ENCODE measurements around the gene ERCC6L2. TPM values are rescaled to one million over a fixed set of nuclear protein-coding genes. Genes with fewer than 3 reads are reported as not detected.

The ERCC6L2 gene
- total and polyA plus RNA-seq, 2 experiments from 2014 or later, result 33.5 to 80.6 TPM

- Mint-ChIP-seq H3K4me1 (peaks cover 15% of the 10 kb centered on the region; the same call in 2 of the 3 replicates), H3K36me3 (ENCODE audit: low read depth) (peaks cover 8% of the 10 kb centered on the region; the same call in 1 of the 3 replicates), H3K27ac (peak overlapping the region; percentile 99), H3K4me3 (no peak overlapping the region), H3K27me3 (ENCODE audit: insufficient read depth, low read depth, poor library complexity) (peaks cover 7% of the 10 kb centered on the region), H3K9me3 (no peaks in the 10 kb centered on the region)
- ATAC-seq, result no peak
- H3K36me3 ChIP-seq (ENCODE audit: insufficient read depth), result no peaks in the 10 kb centered on the region
- no peaks in the 10 kb centered on the region for H3K9me2 ChIP-seq (ENCODE audit: insufficient read depth)
- H3K79me2 ChIP-seq (replicated peaks; ENCODE audit: insufficient read depth), result peaks cover 19% of the 10 kb centered on the region
- TF ChIP-seq CREB1 (CRISPR knock-in tag; IDR thresholded peaks at IDR 0.05; ENCODE audit: low read depth), result no peak
- no peak for TF ChIP-seq STAT1 (IDR thresholded peaks at IDR 0.05; ENCODE audit: unreplicated experiment)
- no peak for TF ChIP-seq ZNF114 (CRISPR knock-in tag; IDR thresholded peaks at IDR 0.05)
- no peak for TF ChIP-seq POLR2AphosphoS5 (IDR thresholded peaks at IDR 0.05; ENCODE audit: low read depth)
- TF ChIP-seq JUNB (IDR thresholded peaks at IDR 0.05; ENCODE audit: unreplicated experiment), result no peak
- TF ChIP-seq ZNF462 (CRISPR knock-in tag; IDR thresholded peaks at IDR 0.05), result no peak
- TF ChIP-seq NANOG (IDR thresholded peaks at IDR 0.05; ENCODE audit: borderline replicate concordance), result no peak
- TF ChIP-seq, protein P1, sequence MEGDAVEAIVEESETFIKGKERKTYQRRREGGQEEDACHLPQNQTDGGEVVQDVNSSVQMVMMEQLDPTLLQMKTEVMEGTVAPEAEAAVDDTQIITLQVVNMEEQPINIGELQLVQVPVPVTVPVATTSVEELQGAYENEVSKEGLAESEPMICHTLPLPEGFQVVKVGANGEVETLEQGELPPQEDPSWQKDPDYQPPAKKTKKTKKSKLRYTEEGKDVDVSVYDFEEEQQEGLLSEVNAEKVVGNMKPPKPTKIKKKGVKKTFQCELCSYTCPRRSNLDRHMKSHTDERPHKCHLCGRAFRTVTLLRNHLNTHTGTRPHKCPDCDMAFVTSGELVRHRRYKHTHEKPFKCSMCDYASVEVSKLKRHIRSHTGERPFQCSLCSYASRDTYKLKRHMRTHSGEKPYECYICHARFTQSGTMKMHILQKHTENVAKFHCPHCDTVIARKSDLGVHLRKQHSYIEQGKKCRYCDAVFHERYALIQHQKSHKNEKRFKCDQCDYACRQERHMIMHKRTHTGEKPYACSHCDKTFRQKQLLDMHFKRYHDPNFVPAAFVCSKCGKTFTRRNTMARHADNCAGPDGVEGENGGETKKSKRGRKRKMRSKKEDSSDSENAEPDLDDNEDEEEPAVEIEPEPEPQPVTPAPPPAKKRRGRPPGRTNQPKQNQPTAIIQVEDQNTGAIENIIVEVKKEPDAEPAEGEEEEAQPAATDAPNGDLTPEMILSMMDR (conservative IDR thresholded peaks at IDR 0.05; ENCODE audit: low read depth in 2 of 2), result no peak
- TF ChIP-seq EZH2phosphoT487 (IDR thresholded peaks at IDR 0.05; ENCODE audit: unreplicated experiment), result no peak
- TF ChIP-seq, protein P2, sequence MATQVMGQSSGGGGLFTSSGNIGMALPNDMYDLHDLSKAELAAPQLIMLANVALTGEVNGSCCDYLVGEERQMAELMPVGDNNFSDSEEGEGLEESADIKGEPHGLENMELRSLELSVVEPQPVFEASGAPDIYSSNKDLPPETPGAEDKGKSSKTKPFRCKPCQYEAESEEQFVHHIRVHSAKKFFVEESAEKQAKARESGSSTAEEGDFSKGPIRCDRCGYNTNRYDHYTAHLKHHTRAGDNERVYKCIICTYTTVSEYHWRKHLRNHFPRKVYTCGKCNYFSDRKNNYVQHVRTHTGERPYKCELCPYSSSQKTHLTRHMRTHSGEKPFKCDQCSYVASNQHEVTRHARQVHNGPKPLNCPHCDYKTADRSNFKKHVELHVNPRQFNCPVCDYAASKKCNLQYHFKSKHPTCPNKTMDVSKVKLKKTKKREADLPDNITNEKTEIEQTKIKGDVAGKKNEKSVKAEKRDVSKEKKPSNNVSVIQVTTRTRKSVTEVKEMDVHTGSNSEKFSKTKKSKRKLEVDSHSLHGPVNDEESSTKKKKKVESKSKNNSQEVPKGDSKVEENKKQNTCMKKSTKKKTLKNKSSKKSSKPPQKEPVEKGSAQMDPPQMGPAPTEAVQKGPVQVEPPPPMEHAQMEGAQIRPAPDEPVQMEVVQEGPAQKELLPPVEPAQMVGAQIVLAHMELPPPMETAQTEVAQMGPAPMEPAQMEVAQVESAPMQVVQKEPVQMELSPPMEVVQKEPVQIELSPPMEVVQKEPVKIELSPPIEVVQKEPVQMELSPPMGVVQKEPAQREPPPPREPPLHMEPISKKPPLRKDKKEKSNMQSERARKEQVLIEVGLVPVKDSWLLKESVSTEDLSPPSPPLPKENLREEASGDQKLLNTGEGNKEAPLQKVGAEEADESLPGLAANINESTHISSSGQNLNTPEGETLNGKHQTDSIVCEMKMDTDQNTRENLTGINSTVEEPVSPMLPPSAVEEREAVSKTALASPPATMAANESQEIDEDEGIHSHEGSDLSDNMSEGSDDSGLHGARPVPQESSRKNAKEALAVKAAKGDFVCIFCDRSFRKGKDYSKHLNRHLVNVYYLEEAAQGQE (IDR thresholded peaks at IDR 0.05; ENCODE audit: unreplicated experiment), result no peak
- TF ChIP-seq ZNF331 (CRISPR knock-in tag; IDR thresholded peaks at IDR 0.05; ENCODE audit: low read depth), result no peak
- TF ChIP-seq ETS1 (IDR thresholded peaks at IDR 0.05), result no peak
- TF ChIP-seq EZH2 (IDR thresholded peaks at IDR 0.05; ENCODE audit: low read depth, unreplicated experiment), result no peak
- no peak for DNase-seq (ENCODE audit: low spot score)
- H3F3A ChIP-seq (replicated peaks; ENCODE audit: low read depth), result no peaks in the 10 kb centered on the region
- H3K4me1 ChIP-seq (ENCODE audit: insufficient read depth), result 0 out of 2 replicates have a peak, but pooled peaks cover 9% of the 10 kb centered on the region
- peak overlapping the region; percentile 97 for H3K27ac ChIP-seq (ENCODE audit: low read depth)
- H3K4me3 ChIP-seq, result no peak overlapping the region
- H4K20me1 ChIP-seq (replicated peaks; ENCODE audit: insufficient read depth), result no peaks in the 10 kb centered on the region; the same call in 1 of the 2 replicates
- H3K27me3 ChIP-seq (ENCODE audit: insufficient read depth), result no peaks in the 10 kb centered on the region
- H3K4me2 ChIP-seq, result no peak overlapping the region
- H2AFZ ChIP-seq, result no peak overlapping the region; the same call in 1 of the 2 replicates
These were observed 600 bp downstream of the ERCC6L2 start for GRCh38 chr9:95876138-95876444.
